ENCODE data around the gene AK8.

AK8 gene

DNA sequence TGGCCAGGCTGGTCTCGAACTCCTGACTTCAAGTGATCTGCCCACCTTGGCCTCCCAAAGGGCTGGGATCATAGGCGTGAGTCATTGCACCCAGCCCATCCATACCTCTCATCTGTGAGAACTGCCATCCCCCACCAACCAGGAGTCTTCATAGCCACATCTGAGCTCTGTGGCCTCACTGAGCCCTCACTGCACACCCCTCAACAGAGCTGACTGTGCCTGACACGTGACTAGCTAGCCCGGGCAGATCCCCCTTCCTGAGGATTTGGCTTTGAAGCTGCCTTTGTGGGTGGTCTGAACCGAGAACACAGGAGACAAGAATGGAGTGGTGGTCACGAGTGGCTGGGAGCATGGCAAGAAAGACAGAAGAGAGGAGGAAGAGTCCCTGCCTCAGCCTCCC lies 15.6 kb downstream of the AK8 start:
- TF ChIP-seq, protein P1, sequence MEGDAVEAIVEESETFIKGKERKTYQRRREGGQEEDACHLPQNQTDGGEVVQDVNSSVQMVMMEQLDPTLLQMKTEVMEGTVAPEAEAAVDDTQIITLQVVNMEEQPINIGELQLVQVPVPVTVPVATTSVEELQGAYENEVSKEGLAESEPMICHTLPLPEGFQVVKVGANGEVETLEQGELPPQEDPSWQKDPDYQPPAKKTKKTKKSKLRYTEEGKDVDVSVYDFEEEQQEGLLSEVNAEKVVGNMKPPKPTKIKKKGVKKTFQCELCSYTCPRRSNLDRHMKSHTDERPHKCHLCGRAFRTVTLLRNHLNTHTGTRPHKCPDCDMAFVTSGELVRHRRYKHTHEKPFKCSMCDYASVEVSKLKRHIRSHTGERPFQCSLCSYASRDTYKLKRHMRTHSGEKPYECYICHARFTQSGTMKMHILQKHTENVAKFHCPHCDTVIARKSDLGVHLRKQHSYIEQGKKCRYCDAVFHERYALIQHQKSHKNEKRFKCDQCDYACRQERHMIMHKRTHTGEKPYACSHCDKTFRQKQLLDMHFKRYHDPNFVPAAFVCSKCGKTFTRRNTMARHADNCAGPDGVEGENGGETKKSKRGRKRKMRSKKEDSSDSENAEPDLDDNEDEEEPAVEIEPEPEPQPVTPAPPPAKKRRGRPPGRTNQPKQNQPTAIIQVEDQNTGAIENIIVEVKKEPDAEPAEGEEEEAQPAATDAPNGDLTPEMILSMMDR (IDR thresholded peaks at IDR 0.05; ENCODE audit: low read length, missing control alignments), result no peak
- no peak overlapping the region for H3K4me3 ChIP-seq (replicated peaks; ENCODE audit: low read depth, low read length)
- DNase-seq (ENCODE audit: low read depth), result no peak

DNA sequence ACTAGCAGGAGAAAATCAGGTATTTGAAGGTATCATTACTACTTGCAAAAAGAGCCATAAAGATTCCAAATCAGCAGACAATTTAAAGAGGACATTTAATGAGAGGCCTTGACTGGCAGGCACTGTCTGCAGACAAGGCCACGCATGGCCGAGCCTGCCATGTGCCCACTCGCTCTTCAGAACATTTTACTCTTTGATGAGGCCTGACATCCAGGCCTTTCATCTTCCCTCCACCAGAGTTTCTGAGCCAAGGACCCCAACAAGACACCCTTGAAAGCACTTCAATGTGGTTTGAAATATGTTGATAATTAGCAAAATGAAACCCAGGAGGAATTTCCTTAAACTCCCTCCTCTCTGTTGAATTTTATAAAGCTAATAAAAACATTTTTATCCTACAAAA lies 16.4 kb downstream of the AK8 start:
- no peak for DNase-seq (ENCODE audit: low read depth)
- H3K4me3 ChIP-seq (replicated peaks; ENCODE audit: low read depth, low read length), result no peak overlapping the region
- TF ChIP-seq, protein P1 (IDR thresholded peaks at IDR 0.05; ENCODE audit: low read length, missing control alignments), result no peak

- TF ChIP-seq, protein P1 (IDR thresholded peaks at IDR 0.05; ENCODE audit: low read length, missing control alignments), result no peak
- no peak overlapping the region for H3K4me3 ChIP-seq (replicated peaks; ENCODE audit: low read depth, low read length)
- no peak for DNase-seq (ENCODE audit: low read depth)
Observed at GRCh38 chr9:132858751-132859150, 19.3 kb downstream of the AK8 start.

GRCh38 chr9:132857616-132858342 lies 20.3 kb downstream of the AK8 start:
- TF ChIP-seq, protein P1 (IDR thresholded peaks at IDR 0.05; ENCODE audit: low read length, missing control alignments), result peak; percentile 34
- DNase-seq (ENCODE audit: low read depth), result peak; percentile 39

DNA sequence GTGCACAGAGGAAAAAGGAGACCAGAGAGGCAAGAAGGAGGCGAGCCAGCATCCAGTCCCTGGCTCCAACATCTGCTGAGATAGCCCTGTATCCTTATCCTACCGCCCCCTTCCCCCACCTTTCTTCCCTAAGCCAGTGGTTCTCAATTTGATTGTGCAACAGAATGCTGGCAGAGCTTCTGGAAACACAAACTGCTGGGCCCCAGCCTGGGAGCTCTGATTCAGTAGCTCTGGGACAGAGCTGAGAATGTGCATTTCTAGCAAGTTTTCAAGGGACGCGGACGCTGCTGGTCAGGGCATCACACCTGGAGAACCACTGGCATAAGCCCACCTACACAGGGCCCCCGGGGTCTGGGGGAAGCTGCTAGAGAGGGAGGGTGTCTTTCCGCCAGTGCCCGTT lies 21.1 kb downstream of the AK8 start:
- TF ChIP-seq, protein P1 (IDR thresholded peaks at IDR 0.05; ENCODE audit: low read length, missing control alignments), result no peak
- DNase-seq (ENCODE audit: low read depth), result peak; percentile 87

More at GRCh38 chr9:132857616-132858342, 20.3 kb downstream of the AK8 start:
- no peak overlapping the region for H3K4me3 ChIP-seq (replicated peaks; ENCODE audit: low read depth, low read length)

DNA sequence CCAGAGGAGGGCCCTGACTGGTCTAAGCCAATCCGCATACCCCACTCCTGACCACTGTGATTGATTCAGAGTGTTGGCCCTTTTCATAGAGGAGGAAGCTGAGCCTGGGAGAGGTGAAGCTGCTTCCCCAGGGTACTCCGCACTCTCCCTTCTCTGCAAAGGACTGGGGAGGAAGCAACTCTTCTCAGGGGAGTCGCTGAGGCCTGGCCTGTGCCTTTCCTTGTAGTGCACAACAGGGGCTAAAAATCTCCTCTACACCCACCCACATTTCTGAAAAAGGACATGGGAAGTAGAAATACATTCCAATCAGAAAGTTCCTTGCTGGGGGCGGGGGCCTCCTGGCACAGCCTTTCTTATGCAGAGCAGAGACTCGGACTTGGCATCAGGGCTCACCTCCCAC lies 22.2 kb downstream of the AK8 start:
- TF ChIP-seq, protein P1 (IDR thresholded peaks at IDR 0.05; ENCODE audit: low read length, missing control alignments), result no peak
- H3K4me3 ChIP-seq (replicated peaks; ENCODE audit: low read depth, low read length), result no peak overlapping the region
- no peak for DNase-seq (ENCODE audit: low read depth)

More for the DNA sequence above, 21.1 kb downstream of the AK8 start:
- no peak overlapping the region for H3K4me3 ChIP-seq (replicated peaks; ENCODE audit: low read depth, low read length)

GRCh38 chr9:132854832-132855231 lies 23.3 kb downstream of the AK8 start:
- DNase-seq (ENCODE audit: low read depth), result no peak
- TF ChIP-seq, protein P1 (IDR thresholded peaks at IDR 0.05; ENCODE audit: low read length, missing control alignments), result no peak

More at GRCh38 chr9:132854832-132855231, 23.3 kb downstream of the AK8 start:
- no peak overlapping the region for H3K4me3 ChIP-seq (replicated peaks; ENCODE audit: low read depth, low read length)
